B cell (primary cell): Measurements from ENCODE around the gene ITSN1. TPM values are rescaled to one million over a fixed set of nuclear protein-coding genes. Genes with fewer than 3 reads are reported as not detected.

Experiments used
- ATAC-seq: fragments of 200-7000 bp; cut with Tn5 transposase; one replicate; pipeline ENCODE4 v1.10.0; 2021; ENCODE audit warnings: low read depth, mild to moderate bottlenecking, moderate number of reproducible peaks, moderate library complexity
- CTCF ChIA-PET: fragments of 350-600 bp; sonication (Branson Sonifier 250); formaldehyde crosslinking; loops from one replicate; lab custom pipeline; 2021; ENCODE audit warnings: antibody characterized with exemption, inconsistent platforms; lab: Charles Lee
- POLR2A ChIA-PET: fragments of 350-600 bp; sonication (Branson Sonifier 250); formaldehyde crosslinking; loops from one replicate; lab custom pipeline; 2021; ENCODE audit warnings: antibody characterized with exemption; lab: Charles Lee
- DNase-seq: peaks from one replicate; pipeline ENCODE4 v3.0.0; 2013
- H2AFZ ChIP-seq: 2 replicates; pipeline ENCODE4 v1.6.1; 2012; ENCODE audit warnings: mild to moderate bottlenecking, low read depth, low read length; ENCODE audit not compliant: insufficient read depth, poor library complexity, severe bottlenecking
- H3K27ac ChIP-seq, 2 donors: 1 replicate in 1 of 2; 2 replicates in 1 of 2; pipeline ENCODE4 v1.5.1; 2012 to 2013; ENCODE audit warnings: low read length in 2 of 2, mild to moderate bottlenecking in 2 of 2, moderate library complexity in 1 of 2
- H3K27me3 ChIP-seq, 4 experiments: fragments of 200-600 bp in 1 of 4; sonication (generic) in 1 of 4; replicated peaks in 1 of 4; 1 replicate in 2 of 4; 2 replicates in 2 of 4; pipeline versions ENCODE4 v1.6.1 to v1.7.0; 2013 to 2016; ENCODE audit warnings: low read length in 3 of 4, mild to moderate bottlenecking in 2 of 4, mixed read lengths in 1 of 4, moderate library complexity in 1 of 4; ENCODE audit not compliant: insufficient read depth in 4 of 4, control insufficient read depth in 3 of 4; ENCODE audit errors: control extremely low read depth in 1 of 4
- H3K36me3 ChIP-seq, 2 experiments: replicated peaks in 1 of 2; 1 replicate in 1 of 2; 2 replicates in 1 of 2; pipeline versions ENCODE4 v1.6.1 to v1.7.1; 2013; ENCODE audit warnings: low read length in 1 of 2; ENCODE audit not compliant: insufficient read depth in 2 of 2, control insufficient read depth in 1 of 2; ENCODE audit errors: control extremely low read depth in 1 of 2, extremely low read depth in 1 of 2
- H3K4me1 ChIP-seq, 2 donors: fragments of 200-600 bp in 1 of 2; sonication (generic) in 1 of 2; 1 replicate in 1 of 2; 2 replicates in 1 of 2; pipeline versions ENCODE4 v1.5.1 to v1.6.1; 2013 to 2017; ENCODE audit warnings: low read length in 2 of 2; ENCODE audit not compliant: control insufficient read depth in 2 of 2, insufficient read depth in 2 of 2
- H3K4me2 ChIP-seq: replicated peaks from 2 replicates; pipeline ENCODE3; 2012; ENCODE audit warnings: mild to moderate bottlenecking, low read depth, low read length; ENCODE audit not compliant: poor library complexity, severe bottlenecking
- H3K4me3 ChIP-seq, 5 experiments: fragments of 200-600 bp in 1 of 5; sonication (generic) in 1 of 5; 1 replicate in 3 of 5; 2 replicates in 2 of 5; pipeline versions ENCODE4 v1.5.1 to v1.7.0; 2011 to 2016; ENCODE audit warnings: low read length in 4 of 5, mild to moderate bottlenecking in 4 of 5, low read depth in 2 of 5, control low read depth in 1 of 5, moderate library complexity in 1 of 5; ENCODE audit not compliant: insufficient read depth in 1 of 5; ENCODE audit errors: control extremely low read depth in 1 of 5, extremely low read depth in 1 of 5
- H3K79me2 ChIP-seq: fragments of 200-600 bp; sonication (generic); one replicate; pipeline ENCODE4 v1.6.0; 2016; ENCODE audit warnings: low read length; ENCODE audit not compliant: control insufficient read depth, insufficient read depth
- H3K9ac ChIP-seq: fragments of 200-600 bp; sonication (generic); 2 replicates; pipeline ENCODE4 v1.6.1; 2017; ENCODE audit warnings: mild to moderate bottlenecking, low read length, moderate library complexity
- H3K9me3 ChIP-seq, 3 donors: one replicate each; pipeline versions ENCODE4 v1.6.1 to v1.7.1; 2013; ENCODE audit warnings: low read length in 2 of 3; ENCODE audit not compliant: control insufficient read depth in 2 of 3, insufficient read depth in 1 of 3; ENCODE audit errors: control extremely low read depth in 1 of 3
- H4K20me1 ChIP-seq: 2 replicates; pipeline ENCODE4 v1.6.0; 2012; ENCODE audit warnings: mild to moderate bottlenecking, low read length; ENCODE audit not compliant: insufficient read depth, control insufficient read depth, poor library complexity, severe bottlenecking
- H3K27ac Mint-ChIP-seq: one replicate; pipeline ENCODE4 v1.8.0; 2021; ENCODE audit warnings: mixed read lengths
- H3K27me3 Mint-ChIP-seq: one replicate; pipeline ENCODE4 v1.8.0; 2021; ENCODE audit warnings: mixed read lengths
- H3K4me1 Mint-ChIP-seq: one replicate; pipeline ENCODE4 v1.8.0; 2021; ENCODE audit warnings: mixed read lengths
- H3K4me3 Mint-ChIP-seq: one replicate; pipeline ENCODE4 v1.8.0; 2021; ENCODE audit warnings: mixed read lengths
- H3K9me3 Mint-ChIP-seq: one replicate; pipeline ENCODE4 v1.8.0; 2022; ENCODE audit warnings: mixed read lengths; ENCODE audit not compliant: insufficient read depth
- EZH2 ChIP-seq: IDR thresholded peaks from 2 replicates; pipeline ENCODE4 v1.6.1; 2012; ENCODE audit warnings: borderline replicate concordance, low read depth, mild to moderate bottlenecking, moderate library complexity, low read length; ENCODE audit not compliant: insufficient read depth, poor library complexity, severe bottlenecking
- WGBS: methylation state at CpG from one replicate; pipeline ENCODE4 v1.1.5; 2013; ENCODE audit warnings: missing lambda C conversion rate; ENCODE audit not compliant: insufficient coverage; 5-methylcytosine and 5-hydroxymethylcytosine counted together
- intact Hi-C: fragments of 100-400 bp; cut with micrococcal nuclease; formaldehyde crosslinking; loops from one replicate; pipeline ENCODE4 v1.10.0; 2022
- polyA plus RNA-seq: library from polyadenylated mRNA; depleted of rRNA; stranded (reverse); fragments of >200 nt; gene quantifications from 2 replicates; pipeline ENCODE4 v1.2.3, GENCODE V29; 2012
- total RNA-seq, 2 donors: library from RNA; stranded (reverse); fragments of 120-200 nt in 1 of 2; gene quantifications; 1 replicate in 1 of 2; 2 replicates in 1 of 2; pipeline versions ENCODE4 v1.2.3 to v1.2.4, GENCODE V29; 2013 to 2022
- TF ChIP-seq, protein P1 (sequence below): fragments of 200-600 bp; IDR thresholded peaks from one replicate; pipeline ENCODE4 v1.8.0; 2022; ENCODE audit warnings: antibody characterized with exemption, mild to moderate bottlenecking

Gene ITSN1
- total and polyA plus RNA-seq, 2 donors (not counting 1 experiment from before 2014, with no cell fraction given) = 0.31 to 2.4 TPM

DNA sequence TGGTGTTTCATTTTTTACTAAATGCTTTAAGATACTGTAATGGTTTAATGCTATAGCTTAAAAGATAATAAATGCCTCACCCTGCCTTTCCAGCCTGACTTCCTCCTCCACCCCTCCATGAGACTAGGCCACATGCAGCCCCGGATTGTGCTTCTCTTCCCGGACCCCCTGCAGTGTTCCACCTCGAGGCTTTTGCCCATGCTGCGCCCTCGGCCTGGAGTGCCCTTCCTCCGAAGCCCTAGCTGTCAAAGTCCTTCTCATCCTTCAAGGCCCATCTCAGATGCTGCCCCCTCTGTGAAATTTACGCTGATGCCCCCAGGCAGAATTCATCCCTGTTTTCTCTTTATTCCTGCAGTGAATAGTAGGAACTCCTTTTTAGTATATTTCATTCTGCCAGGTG is 174.8 kb downstream of the ITSN1 start:
- H3K4me2 ChIP-seq = no peak overlapping the region
- no peak overlapping the region for H3K4me3 ChIP-seq
- DNase-seq (no peak), ATAC-seq (no peak)
- H2AFZ ChIP-seq = no peak overlapping the region
- H3K27ac ChIP-seq = no peak overlapping the region
- Mint-ChIP-seq H3K4me3 (no peak overlapping the region), H3K4me1 (no peaks in the 10 kb centered on the region), H3K27me3 (peaks cover 6% of the 10 kb centered on the region), H3K27ac (no peak overlapping the region), H3K9me3 (no peaks in the 10 kb centered on the region)
- no peaks in the 10 kb centered on the region for H4K20me1 ChIP-seq
- ChIA-PET POLR2A (no interaction called here), CTCF (no interaction called here)
- 91% methylated on average over 6 of the region's 7 CpGs for WGBS
- no peak overlapping the region for H3K9ac ChIP-seq
- no peaks in the 10 kb centered on the region for H3K9me3 ChIP-seq
- TF ChIP-seq, protein P1, sequence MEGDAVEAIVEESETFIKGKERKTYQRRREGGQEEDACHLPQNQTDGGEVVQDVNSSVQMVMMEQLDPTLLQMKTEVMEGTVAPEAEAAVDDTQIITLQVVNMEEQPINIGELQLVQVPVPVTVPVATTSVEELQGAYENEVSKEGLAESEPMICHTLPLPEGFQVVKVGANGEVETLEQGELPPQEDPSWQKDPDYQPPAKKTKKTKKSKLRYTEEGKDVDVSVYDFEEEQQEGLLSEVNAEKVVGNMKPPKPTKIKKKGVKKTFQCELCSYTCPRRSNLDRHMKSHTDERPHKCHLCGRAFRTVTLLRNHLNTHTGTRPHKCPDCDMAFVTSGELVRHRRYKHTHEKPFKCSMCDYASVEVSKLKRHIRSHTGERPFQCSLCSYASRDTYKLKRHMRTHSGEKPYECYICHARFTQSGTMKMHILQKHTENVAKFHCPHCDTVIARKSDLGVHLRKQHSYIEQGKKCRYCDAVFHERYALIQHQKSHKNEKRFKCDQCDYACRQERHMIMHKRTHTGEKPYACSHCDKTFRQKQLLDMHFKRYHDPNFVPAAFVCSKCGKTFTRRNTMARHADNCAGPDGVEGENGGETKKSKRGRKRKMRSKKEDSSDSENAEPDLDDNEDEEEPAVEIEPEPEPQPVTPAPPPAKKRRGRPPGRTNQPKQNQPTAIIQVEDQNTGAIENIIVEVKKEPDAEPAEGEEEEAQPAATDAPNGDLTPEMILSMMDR = no peak
- TF ChIP-seq EZH2 = no peak
- intact Hi-C loops = no loop called here
- no peaks in the 10 kb centered on the region for H3K4me1 ChIP-seq
- no peaks in the 10 kb centered on the region for H3K36me3 ChIP-seq
- no peaks in the 10 kb centered on the region for H3K79me2 ChIP-seq
- H3K27me3 ChIP-seq = no peaks in the 10 kb centered on the region

DNA sequence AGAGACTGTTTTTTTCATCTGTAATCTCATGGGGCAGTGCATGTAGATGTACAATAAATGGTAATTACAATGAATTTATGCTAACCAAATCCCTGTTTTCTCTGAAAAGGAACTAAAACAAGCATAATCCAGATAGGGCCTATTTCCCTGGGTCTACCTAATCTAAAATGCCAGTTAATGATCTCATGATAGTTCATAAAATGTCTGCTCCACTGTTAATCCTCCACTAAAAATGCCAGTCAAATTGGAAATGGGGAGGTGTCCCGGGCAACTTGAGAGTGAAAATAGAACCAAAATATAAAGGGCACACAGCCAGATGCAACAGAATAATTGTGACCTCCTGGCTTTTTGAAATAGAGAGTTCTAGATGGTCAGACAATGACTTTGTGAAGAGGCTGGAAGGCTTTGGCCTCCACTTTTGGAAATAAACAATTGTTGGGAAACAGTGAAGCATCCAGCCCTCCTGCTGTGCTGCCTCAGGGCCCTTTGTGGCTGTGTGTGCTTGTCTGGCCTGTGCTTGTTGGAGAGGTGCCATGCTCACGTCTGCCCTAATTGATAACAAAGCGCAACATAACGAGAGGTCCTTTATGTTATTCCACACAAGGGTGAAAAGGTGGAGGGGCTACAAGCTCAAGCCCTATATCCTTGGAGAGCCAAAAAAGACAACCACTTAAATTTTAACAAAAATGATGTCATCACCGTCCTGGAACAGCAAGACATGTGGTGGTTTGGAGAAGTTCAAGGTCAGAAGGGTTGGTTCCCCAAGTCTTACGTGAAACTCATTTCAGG is 175.6 kb downstream of the ITSN1 start:
- H3K27me3 ChIP-seq = no peaks in the 10 kb centered on the region
- no peaks in the 10 kb centered on the region for H3K4me1 Mint-ChIP-seq
- H3K27ac ChIP-seq = no peak overlapping the region
- no peak for DNase-seq
- no peaks in the 10 kb centered on the region for H4K20me1 ChIP-seq
- H3K4me1 ChIP-seq = no peaks in the 10 kb centered on the region
- no peaks in the 10 kb centered on the region for H3K79me2 ChIP-seq
- POLR2A ChIA-PET = no interaction called here
- WGBS = no CpG with 5 or more reads among the region's 6 CpGs
- CTCF ChIA-PET = no interaction called here
- ATAC-seq = no peak
- no peak overlapping the region for H3K4me2 ChIP-seq
- no peak overlapping the region for H3K27ac Mint-ChIP-seq
- no peak overlapping the region for H3K4me3 Mint-ChIP-seq
- H2AFZ ChIP-seq = no peak overlapping the region
- H3K9me3 ChIP-seq = no peaks in the 10 kb centered on the region
- H3K27me3 Mint-ChIP-seq = peaks cover 6% of the 10 kb centered on the region
- no peaks in the 10 kb centered on the region for H3K36me3 ChIP-seq
- no peaks in the 10 kb centered on the region for H3K9me3 Mint-ChIP-seq
- intact Hi-C loops = no loop called here
- H3K9ac ChIP-seq = no peak overlapping the region
- no peak for TF ChIP-seq EZH2
- TF ChIP-seq, protein P1 = no peak
- no peak overlapping the region for H3K4me3 ChIP-seq
